Progenitor cell of endocrine pancreas (in vitro differentiated cells): ENCODE results near the gene ITGA2. TPM values are rescaled to one million over a fixed set of nuclear protein-coding genes. Genes with fewer than 3 reads are reported as not detected.

Source experiments
- DNase-seq: peaks from one replicate; pipeline ENCODE4 v3.0.0; 2021; ENCODE audit warnings: low spot score; ENCODE audit not compliant: unreplicated experiment
- H3K27ac Mint-ChIP-seq: 2 replicates; pipeline ENCODE4 v1.8.0; 2021; ENCODE audit warnings: mild to moderate bottlenecking, moderate library complexity, mixed read lengths
- H3K27me3 Mint-ChIP-seq: 2 replicates; pipeline ENCODE4 v1.8.0; 2021; ENCODE audit warnings: mixed read lengths
- H3K36me3 Mint-ChIP-seq: 2 replicates; pipeline ENCODE4 v1.8.0; 2022; ENCODE audit warnings: mixed read lengths; ENCODE audit not compliant: insufficient read depth
- H3K4me1 Mint-ChIP-seq: 2 replicates; pipeline ENCODE4 v1.8.0; 2021; ENCODE audit warnings: low read depth, mixed read lengths
- H3K4me3 Mint-ChIP-seq: 2 replicates; pipeline ENCODE4 v1.8.0; 2021; ENCODE audit warnings: low read depth, mild to moderate bottlenecking, moderate library complexity, mixed read lengths
- H3K9me3 Mint-ChIP-seq: 2 replicates; pipeline ENCODE4 v1.8.0; 2021; ENCODE audit warnings: low read depth, mixed read lengths
- total RNA-seq: library from RNA; stranded (reverse); gene quantifications from 2 replicates; pipeline ENCODE4 v1.2.1, GENCODE V29; 2021
- TF ChIP-seq, protein P1 (sequence below): fragments of 200-600 bp; sonication (generic); IDR thresholded peaks from one replicate; pipeline ENCODE4 v1.5.0; 2021; ENCODE audit warnings: antibody characterized with exemption, mild to moderate bottlenecking; ENCODE audit not compliant: unreplicated experiment

Gene ITGA2
- total RNA-seq, 1 donor from 2014 or later: 5.1 TPM

DNA sequence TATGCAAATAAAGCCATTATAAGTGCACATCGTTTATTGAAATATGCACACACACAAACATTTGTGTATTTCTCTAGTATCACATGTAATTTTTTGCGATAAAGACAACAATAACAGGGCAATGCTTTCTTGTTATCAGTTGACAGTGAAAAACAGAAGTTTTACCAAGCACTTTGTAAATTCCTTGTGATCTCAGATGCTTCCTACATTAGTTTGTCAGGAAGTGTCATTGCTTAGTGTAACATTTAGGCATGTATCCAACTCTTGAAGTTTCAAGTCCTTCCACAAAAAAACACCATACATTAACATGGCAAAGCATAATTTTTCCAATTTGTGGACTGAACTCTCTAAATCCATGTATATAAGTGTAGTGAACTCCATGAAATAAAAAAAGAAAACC lies 74.0 kb downstream of the ITGA2 start:
- peaks cover 1% of the 10 kb centered on the region for H3K36me3 Mint-ChIP-seq
- H3K4me3 Mint-ChIP-seq: no peak overlapping the region
- no peak overlapping the region for H3K27ac Mint-ChIP-seq
- H3K9me3 Mint-ChIP-seq: no peaks in the 10 kb centered on the region
- TF ChIP-seq, protein P1, sequence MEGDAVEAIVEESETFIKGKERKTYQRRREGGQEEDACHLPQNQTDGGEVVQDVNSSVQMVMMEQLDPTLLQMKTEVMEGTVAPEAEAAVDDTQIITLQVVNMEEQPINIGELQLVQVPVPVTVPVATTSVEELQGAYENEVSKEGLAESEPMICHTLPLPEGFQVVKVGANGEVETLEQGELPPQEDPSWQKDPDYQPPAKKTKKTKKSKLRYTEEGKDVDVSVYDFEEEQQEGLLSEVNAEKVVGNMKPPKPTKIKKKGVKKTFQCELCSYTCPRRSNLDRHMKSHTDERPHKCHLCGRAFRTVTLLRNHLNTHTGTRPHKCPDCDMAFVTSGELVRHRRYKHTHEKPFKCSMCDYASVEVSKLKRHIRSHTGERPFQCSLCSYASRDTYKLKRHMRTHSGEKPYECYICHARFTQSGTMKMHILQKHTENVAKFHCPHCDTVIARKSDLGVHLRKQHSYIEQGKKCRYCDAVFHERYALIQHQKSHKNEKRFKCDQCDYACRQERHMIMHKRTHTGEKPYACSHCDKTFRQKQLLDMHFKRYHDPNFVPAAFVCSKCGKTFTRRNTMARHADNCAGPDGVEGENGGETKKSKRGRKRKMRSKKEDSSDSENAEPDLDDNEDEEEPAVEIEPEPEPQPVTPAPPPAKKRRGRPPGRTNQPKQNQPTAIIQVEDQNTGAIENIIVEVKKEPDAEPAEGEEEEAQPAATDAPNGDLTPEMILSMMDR: no peak
- H3K4me1 Mint-ChIP-seq: no peaks in the 10 kb centered on the region
- DNase-seq: no peak
- no peaks in the 10 kb centered on the region for H3K27me3 Mint-ChIP-seq

- H3K4me3 Mint-ChIP-seq: no peak overlapping the region
- no peaks in the 10 kb centered on the region for H3K27me3 Mint-ChIP-seq
- TF ChIP-seq, protein P1: no peak
- H3K36me3 Mint-ChIP-seq: no peaks in the 10 kb centered on the region
- no peaks in the 10 kb centered on the region for H3K4me1 Mint-ChIP-seq
- no peak overlapping the region for H3K27ac Mint-ChIP-seq
- no peaks in the 10 kb centered on the region for H3K9me3 Mint-ChIP-seq
- no peak for DNase-seq
These were observed 74.6 kb downstream of the ITGA2 start for GRCh38 chr5:53063791-53064190.

DNA sequence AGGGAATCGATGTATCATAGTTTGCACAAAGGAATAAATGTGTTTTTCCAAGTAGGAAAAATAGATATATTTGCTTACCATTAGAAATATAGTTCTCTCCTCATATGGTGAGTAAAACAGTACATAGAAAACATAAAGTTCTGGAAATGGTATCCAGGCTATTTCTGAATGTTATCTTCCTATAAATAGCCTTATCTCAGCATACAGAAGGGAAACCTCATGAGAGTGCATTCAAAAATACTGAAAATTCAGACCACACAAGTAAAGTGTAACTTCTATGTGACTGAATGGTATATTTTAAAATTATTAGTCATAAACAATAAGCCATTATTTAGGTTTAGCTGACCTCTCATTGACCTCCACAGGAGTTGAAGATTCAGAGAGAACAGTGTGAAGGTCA lies 76.9 kb downstream of the ITGA2 start:
- no peaks in the 10 kb centered on the region for H3K4me1 Mint-ChIP-seq
- no peak overlapping the region for H3K27ac Mint-ChIP-seq
- TF ChIP-seq, protein P1: no peak
- H3K36me3 Mint-ChIP-seq: no peaks in the 10 kb centered on the region
- DNase-seq: no peak
- no peaks in the 10 kb centered on the region for H3K9me3 Mint-ChIP-seq
- H3K27me3 Mint-ChIP-seq: no peaks in the 10 kb centered on the region
- H3K4me3 Mint-ChIP-seq: no peak overlapping the region

- no peaks in the 10 kb centered on the region for H3K4me1 Mint-ChIP-seq
- H3K4me3 Mint-ChIP-seq: no peak overlapping the region
- TF ChIP-seq, protein P1: no peak
These were observed 78.5 kb downstream of the ITGA2 start for GRCh38 chr5:53067641-53068040.

GRCh38 chr5:53068291-53068836 lies 79.2 kb downstream of the ITGA2 start:
- Mint-ChIP-seq H3K27ac (no peak overlapping the region), H3K27me3 (no peaks in the 10 kb centered on the region), H3K4me1 (no peaks in the 10 kb centered on the region), H3K4me3 (no peak overlapping the region), H3K36me3 (no peaks in the 10 kb centered on the region), H3K9me3 (no peaks in the 10 kb centered on the region)
- no peak for DNase-seq
- TF ChIP-seq, protein P1: no peak

More at GRCh38 chr5:53067641-53068040, 78.5 kb downstream of the ITGA2 start:
- H3K27ac Mint-ChIP-seq: no peak overlapping the region
- no peaks in the 10 kb centered on the region for H3K9me3 Mint-ChIP-seq
- H3K36me3 Mint-ChIP-seq: no peaks in the 10 kb centered on the region
- no peak for DNase-seq
- H3K27me3 Mint-ChIP-seq: no peaks in the 10 kb centered on the region
